Right lobe of liver (tissue), 4 donors: ENCODE results near the gene HYLS1.

Experiments
- CTCF ChIP-seq, 4 donors: fragments of 200-600 bp in 3 of 4; fragments of 450-650 bp in 1 of 4; IDR thresholded peaks; one replicate each; pipeline versions ENCODE4 v1.5.1 to v1.8.0; 2016 to 2022; ENCODE audit warnings: antibody characterized with exemption in 4 of 4, mild to moderate bottlenecking in 2 of 4
- POLR2A ChIP-seq: fragments of 450-650 bp; IDR thresholded peaks from one replicate; pipeline ENCODE4 v1.6.1; 2017; ENCODE audit warnings: antibody characterized with exemption, mild to moderate bottlenecking
- donor health status: DM: no; HTN: no; CAD: no.
- donor health status: DM: no; HTN: no; CAD: no.
- donor health status: DM: no; HTN: yes; CAD: no.

- no peak for TF ChIP-seq CTCF (IDR thresholded peaks at IDR 0.05)
- no peak for TF ChIP-seq POLR2A
Measured at GRCh38 chr11:125929445-125930075, 42.1 kb downstream of the HYLS1 start.
